OCI-LY3 (cell line): Measurements from ENCODE around the gene NPHP4.

Source experiments
- CTCF ChIP-seq: fragments of 200-600, 300-600 bp; sonication (generic); IDR thresholded peaks from 2 replicates; pipeline ENCODE4 v1.5.1; 2014; ENCODE audit warnings: antibody characterized with exemption, low read length, low read depth
- EZH2phosphoT487 ChIP-seq: fragments of 200-600 bp; shearing (Covaris generic); IDR thresholded peaks from 2 replicates; pipeline ENCODE4 v1.6.1; 2018; ENCODE audit warnings: antibody characterized with exemption, mixed run types, low read depth

- TF ChIP-seq CTCF (no peak), EZH2phosphoT487 (no peak)
These were observed 90.4 kb downstream of the NPHP4 start for GRCh38 chr1:5901841-5902240.
